GM12878 (cell line): ENCODE data around the gene PAK2. TPM values are rescaled to one million over a fixed set of nuclear protein-coding genes. Genes with fewer than 3 reads are reported as not detected.

Source experiments
- ATAC-seq: fragments of 200-7000 bp; cut with Tn5 transposase; 3 replicates; pipeline ENCODE4 v1.9.1; 2020; ENCODE audit warnings: mild to moderate bottlenecking, moderate library complexity
- BruUV-seq: library from RNA; stranded (reverse); fragments of 400-500 nt; replicated peaks from 2 replicates; lab custom pipeline; 2021; lab: Mats Ljungman, UMichigan
- CTCF ChIA-PET: fragments of 300-600 bp; sonication (Branson Sonifier 250); formaldehyde crosslinking; extraction: SDS; loops from one replicate; lab custom pipeline; 2021; ENCODE audit warnings: inconsistent platforms; lab: Yijun Ruan, JAX
- POLR2A ChIA-PET: fragments of 350-600 bp; formaldehyde crosslinking; extraction: SDS; loops from one replicate; lab custom pipeline; 2021; ENCODE audit warnings: inconsistent platforms; lab: Charles Lee
- RAD21 ChIA-PET: fragments of 300-600 bp; sonication (Branson Sonifier 250); formaldehyde crosslinking; loops from one replicate; lab custom pipeline; 2023; ENCODE audit warnings: antibody characterized with exemption; ENCODE audit not compliant: unreplicated experiment; lab: Charles Lee
- SMC1A ChIA-PET: fragments of 300-600 bp; sonication (Branson Sonifier 250); formaldehyde crosslinking; loops from one replicate; lab custom pipeline; 2023; ENCODE audit not compliant: unreplicated experiment, uncharacterized antibody; lab: Charles Lee
- DNase-seq: peaks from one replicate; pipeline ENCODE4 v3.0.0-alpha.2; 2011; ENCODE audit warnings: low read depth, low spot score
- FAIRE-seq: peaks from 3 replicates; lab custom pipeline; 2011; peaks lifted over from hg19 to GRCh38; lab: Jason Lieb, UNC
- H2AFZ ChIP-seq: 2 replicates; pipeline ENCODE4 v1.6.0; 2011; ENCODE audit warnings: low read depth, low read length, control low read depth; ENCODE audit not compliant: control insufficient read depth
- H3K27ac ChIP-seq: 2 replicates; pipeline ENCODE4 v1.5.1; 2011; ENCODE audit warnings: control low read depth; ENCODE audit not compliant: control insufficient read depth, insufficient read depth
- H3K27me3 ChIP-seq, 2 experiments: replicated peaks in 1 of 2; 2 replicates each; pipeline versions ENCODE4 v1.6.0 to v1.6.1; 2011; ENCODE audit warnings: low read length in 1 of 2; ENCODE audit not compliant: control insufficient read depth in 2 of 2, insufficient read depth in 2 of 2
- H3K36me3 ChIP-seq, 2 experiments: 2 replicates each; pipeline ENCODE4 v1.5.1; 2011; ENCODE audit warnings: low read length in 1 of 2; ENCODE audit not compliant: control insufficient read depth in 2 of 2, insufficient read depth in 2 of 2
- H3K4me1 ChIP-seq: 2 replicates; pipeline ENCODE4 v1.6.1; 2011; ENCODE audit warnings: mild to moderate bottlenecking, low read length, moderate library complexity, mixed read lengths; ENCODE audit not compliant: control insufficient read depth, insufficient read depth
- H3K4me2 ChIP-seq: 2 replicates; pipeline ENCODE4 v1.6.0; 2011; ENCODE audit warnings: control low read depth; ENCODE audit not compliant: control insufficient read depth, insufficient read depth
- H3K4me3 ChIP-seq: fragments of 200-600 bp; sonication (generic); 2 replicates; pipeline ENCODE4 v1.5.1; 2016
- H3K79me2 ChIP-seq: 2 replicates; pipeline ENCODE4 v1.6.0; 2011; ENCODE audit warnings: low read length; ENCODE audit not compliant: control insufficient read depth, insufficient read depth
- H3K9ac ChIP-seq: 2 replicates; pipeline ENCODE4 v1.8.0; 2011; ENCODE audit warnings: low read length, control low read depth, mixed read lengths; ENCODE audit not compliant: control insufficient read depth, insufficient read depth
- H3K9me3 ChIP-seq: replicated peaks from 3 replicates; pipeline ENCODE4 v1.5.1; 2011; ENCODE audit warnings: mild to moderate bottlenecking, low read length; ENCODE audit not compliant: control insufficient read depth, insufficient read depth
- H4K20me1 ChIP-seq: 2 replicates; pipeline ENCODE4 v1.6.0; 2011; ENCODE audit not compliant: control insufficient read depth, insufficient read depth
- CBX3 ChIP-seq: fragments of 200-600 bp; sonication (generic); IDR thresholded peaks from 2 replicates; pipeline ENCODE4 v1.6.1; 2016; ENCODE audit warnings: low read depth, borderline replicate concordance
- CEBPZ ChIP-seq: fragments of 150-350 bp; IDR thresholded peaks from 2 replicates; pipeline ENCODE4 v1.6.1; 2016; ENCODE audit warnings: low read depth, low read length
- EED ChIP-seq: sonication (generic); IDR thresholded peaks from 2 replicates; pipeline ENCODE4 v1.6.1; 2016; ENCODE audit warnings: antibody characterized with exemption, low read depth
- FOXK2 ChIP-seq: fragments of 450-650 bp; IDR thresholded peaks from 2 replicates; pipeline ENCODE4 v1.6.1; 2017; ENCODE audit warnings: mild to moderate bottlenecking, moderate library complexity
- GABPA ChIP-seq: IDR thresholded peaks from 2 replicates; pipeline ENCODE4 v1.6.1; 2014; ENCODE audit warnings: antibody characterized with exemption, low read depth, mild to moderate bottlenecking, inconsistent platforms
- KAT2A ChIP-seq: conservative IDR thresholded peaks from 2 replicates; pipeline ENCODE4 v1.6.1; 2011; ENCODE audit warnings: low read depth, low read length; ENCODE audit not compliant: control insufficient read depth
- RAD51 ChIP-seq: fragments of 450-650 bp; IDR thresholded peaks from 2 replicates; pipeline ENCODE4 v1.6.1; 2016; ENCODE audit warnings: moderate library complexity, mild to moderate bottlenecking, inconsistent platforms
- SKIL ChIP-seq: fragments of 450-650 bp; IDR thresholded peaks from 2 replicates; pipeline ENCODE4 v1.6.1; 2017; ENCODE audit warnings: mild to moderate bottlenecking, low read depth, inconsistent platforms; ENCODE audit not compliant: poor library complexity, severe bottlenecking
- WGBS: methylation state at CpG from one replicate; pipeline ENCODE4 v1.1.6; 2016; ENCODE audit warnings: low lambda C conversion rate; ENCODE audit not compliant: insufficient replicate concordance, insufficient coverage; ENCODE audit errors: missing lambda C conversion rate; 5-methylcytosine and 5-hydroxymethylcytosine counted together
- in situ Hi-C: fragments of 300-500 bp; cut with MboI; formaldehyde crosslinking; loops from 9 replicates; pipeline ENCODE4 v1.14.3; 2018; ENCODE audit warnings: mixed read lengths
- intact Hi-C: fragments of 100-400 bp; cut with micrococcal nuclease; formaldehyde crosslinking; loops from one replicate; pipeline ENCODE4 v1.14.2; 2022; ENCODE audit not compliant: unreplicated experiment
- polyA plus RNA-seq, 11 experiments: library from polyadenylated mRNA; depleted of rRNA in 4 of 11; unstranded in 6 of 11; stranded (reverse) in 5 of 11; fragments of >200 nt; fragmentation: Nextera tagmentation in 4 of 11; fragmentation: Illumina TruSeq in 1 of 11; extraction: Ambion mirVana in 4 of 11; extraction: Trizol in 1 of 11; gene quantifications; 1 replicate in 1 of 11; 2 replicates in 10 of 11; pipeline versions ENCODE4 v1.2.1 to v1.2.3, GENCODE V29; 2011 to 2016; ENCODE audit warnings: inconsistent platforms in 2 of 11, missing spikeins in 2 of 11, low read depth in 1 of 11
- total RNA-seq, 4 experiments: library from RNA; depleted of rRNA in 3 of 4; stranded (reverse); fragments of >200 nt in 3 of 4; fragmentation: Illumina TruSeq in 1 of 4; extraction: Trizol in 1 of 4; gene quantifications; 2 replicates each; pipeline versions ENCODE4 v1.2.1 to v1.2.3, GENCODE V29; 2013 to 2021

The PAK2 gene
- total and polyA plus RNA-seq, 10 of the 15 experiments (the other 5 are each of a cell fraction or from before 2014, with no cell fraction given): 9.0 to 59.1 (median 27.0) TPM

- no peak for TF ChIP-seq CEBPZ
- TF ChIP-seq FOXK2: no peak
- TF ChIP-seq, all 136 proteins: peak for 0
These were observed 65.1 kb downstream of the PAK2 start (continued) for GRCh38 chr3:196804773-196805172.

GRCh38 chr3:196810963-196811581 is 71.4 kb downstream of the PAK2 start:
- H3K9ac ChIP-seq: no peak overlapping the region
- H3K9me3 ChIP-seq: no peaks in the 10 kb centered on the region
- ChIA-PET SMC1A (no interaction called here), RAD21 (interaction anchor here (0.6 kb wide), 1 partner anchor 548 kb away, joined by 3 read pairs; no protein-coding TSS in a partner anchor), CTCF (no interaction called here), POLR2A (interaction anchor here (0.6 kb wide), 1 partner anchor 36 kb away, joined by 6 read pairs; no protein-coding TSS in a partner anchor)
- BruUV-seq: no TSS peak
- in situ Hi-C loops: no loop called here
- no peak overlapping the region for H3K27ac ChIP-seq
- H4K20me1 ChIP-seq: no peaks in the 10 kb centered on the region
- peaks cover 10 to 28% of the 10 kb centered on the region in 2 experiments for H3K36me3 ChIP-seq
- H2AFZ ChIP-seq: no peak overlapping the region
- intact Hi-C loops: no loop called here
- no peak overlapping the region for H3K4me2 ChIP-seq
- no peaks in the 10 kb centered on the region for H3K4me1 ChIP-seq
- TF ChIP-seq CBX3: no peak
- no peak for TF ChIP-seq SKIL
- TF ChIP-seq KAT2A: no peak
- no peak for TF ChIP-seq GABPA
- TF ChIP-seq RAD51: no peak
- TF ChIP-seq EED: no peak
- H3K27me3 ChIP-seq: no peaks in the 10 kb centered on the region
- DNase-seq (no peak), ATAC-seq (no peak), FAIRE-seq (no peak)
- no peaks in the 10 kb centered on the region for H3K79me2 ChIP-seq
- no peak overlapping the region for H3K4me3 ChIP-seq
- 100% methylated on average over 2 of the region's 3 CpGs for WGBS
